GM19099 (cell line): Measurements from ENCODE around the gene DENND6B.

ENCODE experiments used
- POLR2A ChIP-seq: IDR thresholded peaks from 3 replicates; pipeline ENCODE4 v1.6.1; 2011; ENCODE audit warnings: low read depth; ENCODE audit not compliant: insufficient read length; ENCODE audit errors: extremely low read depth

DENND6B gene

DNA sequence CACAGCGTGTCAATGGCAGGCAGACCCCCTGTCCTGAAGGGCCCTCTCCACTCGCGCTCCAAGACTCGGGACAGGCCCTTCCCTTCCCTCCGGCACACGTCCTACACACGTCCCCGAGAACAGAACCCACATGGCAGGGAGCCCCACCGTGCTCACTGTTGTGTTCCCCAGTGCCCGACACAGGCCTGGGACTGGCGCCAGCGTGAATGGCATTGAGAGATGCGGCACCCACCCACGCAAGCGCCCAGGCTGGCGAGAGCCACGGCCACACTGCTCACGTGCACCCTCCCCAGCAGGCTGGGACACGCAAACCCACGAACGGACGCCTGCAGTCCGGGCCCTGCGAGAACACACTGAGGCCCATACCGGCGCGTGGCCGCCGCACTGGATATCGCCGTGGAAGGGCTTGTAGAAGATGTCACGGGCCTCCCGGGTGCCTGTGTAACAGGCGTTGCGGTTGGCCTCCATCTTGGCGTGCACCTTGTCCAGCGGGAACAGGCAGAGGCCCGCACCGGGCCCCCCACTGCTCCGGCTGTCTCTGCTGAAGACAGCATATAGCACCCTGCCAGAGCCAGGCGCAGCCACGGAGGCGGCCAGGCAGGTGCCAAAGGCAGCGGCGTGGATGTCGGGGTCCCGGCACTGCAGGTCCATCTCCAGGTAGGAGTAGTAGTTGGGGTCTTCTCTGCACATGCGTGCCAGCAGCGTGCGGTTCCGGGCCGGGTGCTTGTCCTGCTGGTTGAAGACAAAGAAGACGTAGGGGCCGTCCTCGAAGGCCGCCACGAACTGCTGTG lies 37.5 kb downstream of the DENND6B start:
- TF ChIP-seq POLR2A: no peak

DNA sequence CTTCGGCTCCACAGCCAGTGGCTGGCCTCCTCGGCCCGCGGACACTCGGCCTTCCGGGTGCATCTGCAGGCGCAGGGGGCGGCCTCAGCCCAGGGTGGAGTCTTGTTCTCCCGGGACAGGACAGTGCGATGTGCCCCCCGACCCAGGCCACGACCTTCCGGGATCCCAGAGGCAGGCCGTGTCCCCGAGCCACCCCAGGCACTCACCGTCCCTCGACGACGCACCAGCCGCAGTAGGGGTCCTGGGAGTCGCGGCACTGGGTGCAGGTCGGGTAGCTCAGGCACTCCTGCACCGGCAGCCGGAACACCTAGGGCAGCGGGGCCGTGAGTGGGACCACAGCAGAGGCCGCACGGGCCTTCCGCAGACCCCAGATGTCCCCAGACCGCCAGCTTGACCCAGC lies 39.1 kb downstream of the DENND6B start:
- TF ChIP-seq POLR2A: no peak

DNA sequence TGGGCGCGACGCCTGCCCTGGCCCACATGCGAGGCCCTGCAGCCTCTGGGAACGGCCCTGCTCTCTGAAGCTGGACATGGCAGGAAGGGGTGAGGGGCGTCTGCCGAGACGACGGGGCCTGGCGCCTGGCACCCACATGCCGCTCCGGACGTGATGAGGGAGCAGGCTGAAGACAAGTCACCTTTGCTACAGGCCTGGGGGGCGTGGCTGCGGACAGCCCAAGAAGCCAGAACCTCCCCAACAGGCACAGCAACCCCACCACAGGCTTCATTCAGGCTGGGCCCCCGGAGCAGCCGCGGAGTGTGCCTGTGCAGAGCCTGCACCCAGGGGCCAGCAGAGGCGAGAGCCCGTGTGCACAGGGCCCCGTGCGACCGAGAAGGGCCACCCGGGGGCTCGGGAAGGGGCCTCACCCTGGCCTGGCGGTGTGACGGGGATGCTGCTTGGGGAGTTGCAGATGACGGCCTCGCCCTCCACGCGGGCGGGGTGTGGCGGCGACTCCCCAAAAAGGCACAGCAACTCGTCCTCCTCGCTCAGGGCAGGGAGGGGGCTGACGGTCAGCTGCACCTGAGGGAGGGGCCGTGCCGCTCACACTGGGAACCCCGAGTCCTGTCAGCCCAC lies 40.0 kb downstream of the DENND6B start:
- TF ChIP-seq POLR2A: no peak

DNA sequence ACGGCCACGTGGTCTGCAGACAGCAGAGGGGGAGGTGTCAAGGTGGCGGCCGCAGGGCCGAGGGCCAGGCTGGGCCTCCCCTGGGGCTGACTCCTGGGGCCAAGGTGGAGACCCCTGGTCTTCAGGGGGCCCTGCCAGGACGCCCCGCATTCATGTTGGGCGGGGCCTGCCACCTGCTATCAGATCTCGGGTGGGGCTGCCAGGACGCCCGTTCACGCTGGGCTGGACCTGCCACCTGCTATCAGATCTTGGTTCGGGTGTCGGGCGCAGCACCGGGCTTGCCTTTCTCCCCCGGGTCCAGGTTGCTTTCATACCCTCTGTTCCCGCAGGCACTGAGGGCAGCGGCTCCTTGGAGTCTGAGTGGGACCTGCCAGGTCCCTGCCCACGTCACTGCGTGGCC lies 40.5 kb downstream of the DENND6B start:
- no peak for TF ChIP-seq POLR2A

DNA sequence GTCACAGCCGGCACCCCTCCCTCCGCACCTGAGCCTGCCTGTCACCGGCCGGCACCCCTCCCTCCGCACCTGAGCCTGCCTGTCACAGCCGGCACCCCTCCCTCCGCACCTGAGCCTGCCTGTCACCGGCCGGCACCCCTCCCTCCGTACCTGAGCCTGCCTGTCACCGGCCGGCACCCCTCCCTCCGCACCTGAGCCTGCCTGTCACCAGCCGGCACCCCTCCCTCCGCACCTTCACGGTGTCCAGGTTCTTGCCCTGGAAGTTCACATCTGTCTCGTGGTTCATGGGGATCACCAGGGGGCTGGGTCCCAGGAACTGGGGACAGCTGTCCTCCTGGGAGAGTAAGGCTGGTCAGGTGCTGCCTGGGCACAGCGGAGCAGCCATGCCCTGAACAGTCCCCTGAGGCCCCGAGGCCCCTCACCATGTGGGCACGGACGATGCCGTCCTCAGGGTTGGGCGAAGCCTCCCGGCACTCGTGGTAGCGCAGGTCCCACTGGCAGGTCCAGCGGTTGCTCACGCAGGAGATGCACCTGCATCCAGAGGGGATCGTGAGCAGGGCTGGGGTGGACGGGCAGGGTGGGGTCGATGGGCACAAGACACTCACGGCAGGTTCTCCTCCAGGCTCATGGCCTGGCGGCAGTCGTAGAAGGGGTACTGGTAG lies 41.1 kb downstream of the DENND6B start:
- TF ChIP-seq POLR2A: no peak

DNA sequence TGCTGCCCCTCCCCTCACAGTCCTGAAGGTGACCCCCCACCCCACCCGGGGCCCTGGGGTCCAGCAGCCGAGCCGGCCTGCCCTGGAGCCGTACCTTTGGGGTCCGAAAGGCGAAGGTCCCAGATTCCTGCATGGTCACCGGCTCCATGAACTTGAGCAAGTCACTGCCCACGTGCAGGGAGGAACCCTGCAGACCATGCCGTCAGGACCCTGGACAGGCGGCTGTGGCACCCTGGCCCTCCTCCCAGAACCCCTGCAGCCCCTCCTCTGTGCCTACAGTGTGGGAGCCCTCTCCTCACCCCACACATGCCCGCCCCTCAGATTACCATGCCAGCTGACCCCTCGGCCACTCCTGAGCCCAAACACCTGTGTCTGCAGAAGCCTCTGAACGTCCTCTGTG lies 42.3 kb downstream of the DENND6B start:
- TF ChIP-seq POLR2A: no peak

DNA sequence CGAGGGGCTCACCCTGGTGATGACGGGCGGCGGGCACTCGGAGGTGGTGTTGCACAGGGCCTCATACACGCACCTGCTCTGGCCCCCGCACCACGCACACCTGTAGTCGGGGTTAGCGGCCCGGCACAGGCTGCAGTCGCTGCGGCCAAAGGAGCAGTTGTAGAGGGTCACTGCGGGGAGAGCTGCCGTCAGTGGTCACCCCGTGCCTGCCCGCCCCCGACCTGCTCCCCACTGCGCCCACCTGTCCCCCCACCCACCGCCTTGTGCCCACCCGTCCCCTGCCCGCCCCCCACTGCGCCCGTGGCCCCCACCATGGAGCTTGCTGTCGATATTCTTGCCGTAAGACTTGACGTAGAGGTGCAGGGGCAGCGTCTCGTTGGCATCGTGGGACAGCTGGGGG lies 43.0 kb downstream of the DENND6B start:
- TF ChIP-seq POLR2A: no peak

DNA sequence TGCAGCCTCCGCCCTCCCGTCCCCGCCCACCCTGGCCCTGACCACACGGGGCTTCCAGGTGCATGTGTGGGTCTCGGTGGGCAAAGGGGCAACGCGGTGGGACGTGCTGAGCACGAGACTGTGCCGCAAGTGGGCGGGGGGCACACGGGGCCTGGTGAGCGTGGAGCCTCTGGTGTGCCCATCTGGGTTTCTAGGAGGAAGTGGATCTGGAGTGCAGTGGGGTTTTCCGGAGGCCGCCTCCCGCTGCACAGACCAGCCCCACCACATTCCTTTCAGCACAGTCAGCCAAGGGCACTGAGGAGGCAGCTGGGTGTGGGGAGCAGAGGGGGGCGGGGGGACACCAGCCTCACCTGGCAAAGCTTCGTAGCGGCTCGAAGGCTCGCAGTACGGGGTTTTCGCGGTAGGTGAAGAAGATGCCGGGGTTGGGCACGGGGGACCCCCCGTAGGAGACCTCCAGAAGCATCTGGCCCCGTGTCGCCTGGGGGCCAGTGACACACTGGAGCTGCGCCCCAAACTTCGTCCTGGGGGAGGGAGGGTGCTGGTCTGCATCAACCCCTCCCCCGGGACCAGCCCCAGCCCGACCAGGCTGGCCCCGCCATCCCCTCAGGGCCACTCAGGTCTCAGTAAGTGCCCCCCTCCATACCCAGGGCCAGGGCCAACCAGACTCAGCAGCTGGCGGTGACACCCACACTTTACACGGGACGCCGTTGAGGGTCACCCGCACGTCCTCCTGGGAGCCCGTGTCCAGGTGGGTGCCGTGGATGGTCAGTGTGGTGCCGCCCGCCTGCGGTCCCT lies 44.3 kb downstream of the DENND6B start:
- no peak for TF ChIP-seq POLR2A

DNA sequence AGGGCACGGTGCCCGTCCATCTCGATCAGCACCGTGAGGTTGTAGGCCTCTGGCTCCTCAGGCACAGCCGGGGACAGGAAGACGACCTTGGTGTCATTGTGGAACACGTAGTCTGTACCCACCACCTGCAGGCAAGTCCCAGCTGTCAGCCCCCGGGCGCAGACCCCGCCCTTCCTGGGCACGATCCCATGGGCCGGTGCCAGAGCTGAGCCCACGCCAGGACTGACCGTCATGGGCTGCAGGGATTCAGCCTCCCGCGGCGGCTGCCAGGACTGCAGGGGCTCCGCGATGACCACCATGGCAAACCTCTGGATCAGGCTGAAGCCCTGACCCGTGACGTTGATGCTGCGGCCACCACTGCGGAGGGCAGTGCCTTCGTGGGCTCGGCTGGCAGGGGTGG lies 44.9 kb downstream of the DENND6B start:
- TF ChIP-seq POLR2A: no peak

DNA sequence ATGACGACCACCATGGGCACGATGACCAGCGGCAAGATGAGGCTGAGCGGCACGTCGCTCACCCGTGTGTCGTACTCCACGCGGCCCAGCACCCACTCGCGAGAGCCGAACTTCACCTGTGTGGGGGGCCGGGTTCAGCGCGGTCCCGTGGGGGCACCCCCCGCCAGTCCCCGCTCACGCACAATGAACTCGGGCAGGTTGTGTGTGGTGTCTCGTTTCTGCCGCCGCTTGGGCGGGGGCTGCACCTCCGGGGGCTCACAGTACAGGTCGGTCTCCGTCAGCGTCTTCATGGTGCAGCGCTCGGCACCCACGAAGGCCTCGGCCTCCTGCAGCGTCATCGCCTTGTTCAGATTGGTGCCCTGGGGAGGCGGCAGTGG lies 45.4 kb downstream of the DENND6B start:
- no peak for TF ChIP-seq POLR2A

DNA sequence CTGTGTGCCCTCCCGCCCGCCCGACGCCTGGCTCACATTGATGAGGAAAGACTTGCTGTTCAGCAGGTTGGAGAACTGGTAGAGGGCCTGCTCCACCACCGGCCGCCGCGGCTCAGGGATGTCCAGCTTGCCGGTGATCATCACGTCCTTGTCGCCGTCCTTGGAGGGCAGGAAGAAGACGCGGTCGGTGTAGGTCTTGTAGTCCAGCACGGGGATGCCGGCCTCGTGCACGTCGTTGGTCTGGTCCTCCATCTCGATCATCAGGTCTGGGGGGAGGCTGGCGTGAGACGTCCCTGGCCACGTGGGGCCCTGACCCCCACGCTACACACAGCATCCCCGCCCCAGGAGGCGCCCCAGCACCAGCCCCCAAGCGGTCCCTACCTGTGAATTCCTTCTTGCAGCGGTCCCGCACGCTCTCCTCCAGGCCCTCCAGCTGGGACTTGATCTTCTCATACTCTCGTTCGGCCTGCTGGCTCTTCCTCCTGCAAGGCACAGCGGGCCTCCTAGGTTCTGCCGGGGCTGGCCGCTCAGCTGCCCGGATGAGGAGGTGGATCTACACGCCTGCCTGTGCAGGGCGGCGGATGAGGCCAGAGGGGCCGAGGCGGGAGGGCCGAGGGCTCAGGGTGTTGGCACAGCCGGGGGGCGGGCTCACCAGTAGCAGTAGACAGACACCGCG lies 46.0 kb downstream of the DENND6B start:
- TF ChIP-seq POLR2A: no peak

DNA sequence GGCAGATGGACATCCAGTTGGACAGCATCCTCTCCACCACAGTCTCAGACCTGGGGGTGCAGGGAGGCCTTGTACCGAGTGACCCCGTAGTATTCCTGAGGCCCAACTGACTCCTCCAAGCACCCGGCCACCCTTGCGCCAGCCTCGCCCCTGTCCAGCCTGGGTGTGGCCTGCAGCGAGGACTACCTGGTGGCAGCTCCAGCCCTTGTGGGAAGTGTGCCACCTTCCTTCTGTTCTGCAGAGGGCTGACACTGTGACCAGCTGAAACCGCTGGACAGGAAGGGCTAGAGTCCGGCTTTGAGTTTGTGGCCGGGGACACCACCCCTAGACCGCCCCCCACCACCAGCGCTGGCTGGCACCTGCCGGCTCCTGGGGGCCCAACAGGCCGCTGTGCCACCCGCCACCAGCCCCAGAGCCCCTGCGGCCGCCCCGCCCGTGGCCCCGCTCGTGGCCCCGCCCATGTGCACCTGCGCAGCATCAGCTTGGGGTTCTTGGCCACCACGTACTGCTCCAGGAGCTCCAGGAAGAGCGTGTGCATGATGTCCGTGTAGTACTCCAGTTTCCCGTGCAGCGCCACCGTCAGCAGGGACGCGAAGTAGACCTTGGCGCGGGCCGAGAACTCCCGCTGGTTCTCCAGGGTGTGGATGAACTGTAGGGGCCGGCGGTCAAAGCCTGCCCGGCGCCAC lies 46.6 kb downstream of the DENND6B start:
- no peak for TF ChIP-seq POLR2A

DNA sequence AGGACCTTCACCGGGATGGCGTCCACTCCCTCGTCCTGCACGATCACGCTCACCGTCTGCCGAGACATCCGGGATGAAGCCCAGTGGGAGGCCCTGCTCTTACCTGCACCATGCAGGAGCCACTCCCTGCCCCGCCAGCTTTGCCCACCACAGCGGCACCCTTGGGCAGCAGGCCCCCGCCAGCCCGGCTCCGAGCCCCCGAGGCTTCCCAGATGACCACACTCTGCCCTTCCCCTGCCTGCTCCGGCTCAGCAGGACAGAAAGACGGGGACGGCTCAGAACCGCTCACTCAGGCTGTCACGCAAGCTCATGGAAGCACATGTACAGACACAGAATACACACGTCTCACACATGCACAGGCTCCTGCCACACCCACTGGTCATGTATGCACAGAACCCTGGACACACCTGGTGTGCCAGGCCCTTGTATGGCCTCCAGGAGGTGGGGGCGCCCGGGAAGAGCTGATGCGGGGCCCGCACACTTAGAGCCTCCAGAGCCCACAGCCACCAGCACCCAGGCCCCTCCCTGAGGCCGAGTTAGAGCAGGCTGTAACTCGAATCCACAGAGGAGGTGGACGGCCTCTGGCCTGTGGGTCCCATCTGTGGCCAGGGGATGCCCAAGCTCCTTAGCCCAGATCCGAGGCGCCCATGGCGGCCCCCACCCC lies 47.7 kb downstream of the DENND6B start:
- no peak for TF ChIP-seq POLR2A

DNA sequence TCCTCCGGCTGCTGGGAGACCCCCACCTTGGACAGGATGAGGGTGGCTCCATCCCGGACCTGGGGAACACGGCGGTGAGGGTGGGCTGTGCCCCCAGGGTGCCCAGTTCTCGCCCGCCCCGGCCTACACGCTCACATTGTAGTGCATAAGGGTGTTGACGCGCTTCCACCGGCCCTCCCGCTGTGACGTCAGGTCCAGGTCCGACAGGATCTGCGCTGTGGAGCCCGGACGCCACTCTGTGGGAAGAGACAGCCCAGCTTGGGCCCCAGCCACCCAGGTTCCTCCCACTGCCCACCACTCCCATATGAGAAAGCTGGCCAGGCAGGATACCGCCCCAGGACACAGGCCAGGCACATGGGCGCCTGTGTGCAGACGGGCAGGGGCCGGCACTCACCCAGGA lies 48.4 kb downstream of the DENND6B start:
- TF ChIP-seq POLR2A: no peak

DNA sequence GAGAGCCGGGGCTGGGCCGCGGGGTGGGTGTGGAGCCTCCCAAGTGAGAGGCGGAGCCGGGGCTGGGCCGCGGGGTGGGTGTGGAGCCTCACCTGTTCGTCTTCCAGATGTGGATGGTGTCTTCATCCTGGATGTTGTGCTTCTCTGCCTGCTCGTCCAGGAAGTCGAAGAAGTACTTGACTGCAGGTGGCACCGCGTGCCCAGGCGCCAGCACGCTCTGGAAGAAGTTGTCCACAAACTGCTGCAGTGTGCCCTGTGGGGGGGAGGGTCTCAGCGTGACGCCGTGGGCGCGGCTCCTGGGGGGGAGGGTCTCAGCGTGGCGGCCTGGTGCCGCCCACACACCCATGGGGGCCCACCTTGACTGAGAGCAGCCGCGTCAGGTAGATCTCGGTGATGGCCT lies 49.1 kb downstream of the DENND6B start:
- TF ChIP-seq POLR2A: no peak
